Non-pigmented ciliary epithelial cell (primary cell): Measurements from ENCODE around the gene PC.

Source experiments
- DNase-seq: peaks from one replicate; pipeline ENCODE4 v3.0.0-alpha.2; 2010; ENCODE audit warnings: low read depth

The PC gene

GRCh38 chr11:66867425-66868040 is 90.7 kb downstream of the PC start:
- no peak for DNase-seq

- DNase-seq = no peak
Observed at GRCh38 chr11:66866511-66866986, 91.6 kb downstream of the PC start.

GRCh38 chr11:66866007-66866406 is 92.2 kb downstream of the PC start:
- no peak for DNase-seq

- DNase-seq = no peak
Observed at GRCh38 chr11:66864924-66865697, 93.1 kb downstream of the PC start.

- no peak for DNase-seq
Observed at GRCh38 chr11:66864172-66864901, 93.8 kb downstream of the PC start.

GRCh38 chr11:66863428-66864125 is 94.6 kb downstream of the PC start:
- DNase-seq = no peak

GRCh38 chr11:66862559-66863037 is 95.6 kb downstream of the PC start:
- DNase-seq = no peak

- DNase-seq = no peak
Observed at GRCh38 chr11:66861774-66862558, 96.2 kb downstream of the PC start.

GRCh38 chr11:66861038-66861773 is 97.0 kb downstream of the PC start:
- no peak for DNase-seq

GRCh38 chr11:66860449-66860831 is 97.7 kb downstream of the PC start:
- DNase-seq = no peak

- DNase-seq = no peak
Observed at GRCh38 chr11:66859686-66860448, 98.3 kb downstream of the PC start.

GRCh38 chr11:66858939-66859685 is 99.1 kb downstream of the PC start:
- DNase-seq = no peak

GRCh38 chr11:66858186-66858938 is 99.8 kb downstream of the PC start:
- DNase-seq = no peak

- DNase-seq = no peak
Observed at GRCh38 chr11:66857927-66858185, 100.3 kb downstream of the PC start.

GRCh38 chr11:66857234-66857926 is 100.8 kb downstream of the PC start:
- no peak for DNase-seq

- no peak for DNase-seq
Observed at GRCh38 chr11:66856496-66857233, 101.5 kb downstream of the PC start, which contains the start of gene LRFN4. LRFN4 (plus strand) TSS chr11:66857064; CDS start chr11:66857745, 681 bp downstream.
